HepG2 (cell line): ENCODE data around the gene YEATS4. TPM values are rescaled to one million over a fixed set of nuclear protein-coding genes. Genes with fewer than 3 reads are reported as not detected.

Experiments used
- CAMTA2 ChIP-seq: sonication (generic); formaldehyde crosslinking; IDR thresholded peaks from 2 replicates; pipeline ENCODE4 v1.4.0; 2020; ENCODE audit warnings: mild to moderate bottlenecking, missing genetic modification reagents, borderline replicate concordance
- CENPX ChIP-seq: sonication (generic); formaldehyde crosslinking; IDR thresholded peaks from 2 replicates; pipeline ENCODE4 v1.9.0; 2021; ENCODE audit warnings: mild to moderate bottlenecking, missing genetic modification reagents, moderate library complexity
- ELF1 ChIP-seq: sonication (generic); formaldehyde crosslinking; IDR thresholded peaks from 2 replicates; pipeline ENCODE4 v1.4.0; 2020; ENCODE audit warnings: missing genetic modification reagents
- MAFG ChIP-seq: sonication (generic); formaldehyde crosslinking; IDR thresholded peaks from 2 replicates; pipeline ENCODE4 v1.5.1; 2020; ENCODE audit warnings: mild to moderate bottlenecking, missing genetic modification reagents
- MLX ChIP-seq: IDR thresholded peaks from 2 replicates; pipeline ENCODE4 v1.6.1; 2016
- MXD4 ChIP-seq: IDR thresholded peaks from 2 replicates; pipeline ENCODE4 v1.6.1; 2016; ENCODE audit warnings: mild to moderate bottlenecking, missing biosample characterization, missing genetic modification reagents
- NR2F2 ChIP-seq: IDR thresholded peaks from 2 replicates; pipeline ENCODE4 v1.6.1; 2012; ENCODE audit warnings: low read depth, inconsistent platforms, borderline replicate concordance
- TAF1 ChIP-seq: sonication (generic); formaldehyde crosslinking; IDR thresholded peaks from 2 replicates; pipeline ENCODE4 v1.4.0; 2020; ENCODE audit warnings: missing genetic modification reagents
- ZNF225 ChIP-seq: sonication (generic); formaldehyde crosslinking; IDR thresholded peaks from 2 replicates; pipeline ENCODE4 v1.4.0; 2020; ENCODE audit warnings: mild to moderate bottlenecking, missing genetic modification reagents
- ZNF607 ChIP-seq: sonication (generic); formaldehyde crosslinking; IDR thresholded peaks from 2 replicates; pipeline ENCODE4 v1.5.1; 2020; ENCODE audit warnings: missing genetic modification reagents, mild to moderate bottlenecking, borderline replicate concordance
- ZNF720 ChIP-seq: sonication (generic); formaldehyde crosslinking; IDR thresholded peaks from 2 replicates; pipeline ENCODE4 v1.4.0; 2020; ENCODE audit warnings: missing genetic modification reagents
- ZNF768 ChIP-seq: sonication (generic); formaldehyde crosslinking; IDR thresholded peaks from 2 replicates; pipeline ENCODE4 v1.4.0; 2020; ENCODE audit warnings: missing genetic modification reagents
- ZNF780A ChIP-seq: sonication (generic); formaldehyde crosslinking; IDR thresholded peaks from 2 replicates; pipeline ENCODE4 v1.8.0; 2022; ENCODE audit warnings: mild to moderate bottlenecking, missing genetic modification reagents, moderate library complexity
- ZNF792 ChIP-seq: IDR thresholded peaks from 2 replicates; pipeline ENCODE4 v1.6.1; 2016
- ZNF816 ChIP-seq: sonication (generic); formaldehyde crosslinking; IDR thresholded peaks from 2 replicates; pipeline ENCODE4 v1.8.0; 2022; ENCODE audit warnings: missing genetic modification reagents, mild to moderate bottlenecking, borderline replicate concordance
- ZNF891 ChIP-seq: sonication (generic); formaldehyde crosslinking; IDR thresholded peaks from 2 replicates; pipeline ENCODE4 v1.5.0; 2020; ENCODE audit warnings: mild to moderate bottlenecking, missing genetic modification reagents
- ZZZ3 ChIP-seq: sonication (generic); formaldehyde crosslinking; IDR thresholded peaks from 2 replicates; pipeline ENCODE4 v1.4.0; 2020; ENCODE audit warnings: missing genetic modification reagents, mild to moderate bottlenecking, borderline replicate concordance
- polyA plus RNA-seq, 8 experiments: library from polyadenylated mRNA; depleted of rRNA in 3 of 8; stranded (reverse) in 7 of 8; unstranded in 1 of 8; fragments of >200 nt; fragmentation: Illumina TruSeq in 4 of 8; extraction: Trizol in 4 of 8; gene quantifications; 2 replicates each; pipeline versions ENCODE4 v1.2.1 to v1.2.3, GENCODE V29; 2011 to 2016; ENCODE audit warnings: low read depth in 4 of 8, missing spikeins in 1 of 8, mixed read lengths in 1 of 8; ENCODE audit not compliant: insufficient read depth in 1 of 8
- total RNA-seq, 5 experiments: library from RNA; depleted of rRNA; stranded (reverse); fragments of >200 nt; fragmentation: Illumina TruSeq; extraction: Trizol; gene quantifications; 2 replicates each; pipeline ENCODE4 v1.2.3, GENCODE V29; 2016; ENCODE audit warnings: low read depth in 1 of 5
- TF ChIP-seq, protein P1 (sequence below): IDR thresholded peaks from 2 replicates; pipeline ENCODE4 v1.6.1; 2016; ENCODE audit warnings: low read depth, missing genetic modification reagents, missing compliant biosample characterization
- TF ChIP-seq, protein P2 (sequence below): sonication (generic); formaldehyde crosslinking; IDR thresholded peaks from 2 replicates; pipeline ENCODE4 v1.5.0; 2020; ENCODE audit warnings: missing genetic modification reagents, mild to moderate bottlenecking, borderline replicate concordance
- TF ChIP-seq, protein P3 (sequence below): sonication (generic); formaldehyde crosslinking; IDR thresholded peaks from 2 replicates; pipeline ENCODE4 v1.5.0; 2020; ENCODE audit warnings: mild to moderate bottlenecking, missing genetic modification reagents

Gene YEATS4
- total and polyA plus RNA-seq, 2 of the 13 experiments (the other 11 are each of a cell fraction or from before 2014, with no cell fraction given) = 16.8 to 45.0 TPM

DNA sequence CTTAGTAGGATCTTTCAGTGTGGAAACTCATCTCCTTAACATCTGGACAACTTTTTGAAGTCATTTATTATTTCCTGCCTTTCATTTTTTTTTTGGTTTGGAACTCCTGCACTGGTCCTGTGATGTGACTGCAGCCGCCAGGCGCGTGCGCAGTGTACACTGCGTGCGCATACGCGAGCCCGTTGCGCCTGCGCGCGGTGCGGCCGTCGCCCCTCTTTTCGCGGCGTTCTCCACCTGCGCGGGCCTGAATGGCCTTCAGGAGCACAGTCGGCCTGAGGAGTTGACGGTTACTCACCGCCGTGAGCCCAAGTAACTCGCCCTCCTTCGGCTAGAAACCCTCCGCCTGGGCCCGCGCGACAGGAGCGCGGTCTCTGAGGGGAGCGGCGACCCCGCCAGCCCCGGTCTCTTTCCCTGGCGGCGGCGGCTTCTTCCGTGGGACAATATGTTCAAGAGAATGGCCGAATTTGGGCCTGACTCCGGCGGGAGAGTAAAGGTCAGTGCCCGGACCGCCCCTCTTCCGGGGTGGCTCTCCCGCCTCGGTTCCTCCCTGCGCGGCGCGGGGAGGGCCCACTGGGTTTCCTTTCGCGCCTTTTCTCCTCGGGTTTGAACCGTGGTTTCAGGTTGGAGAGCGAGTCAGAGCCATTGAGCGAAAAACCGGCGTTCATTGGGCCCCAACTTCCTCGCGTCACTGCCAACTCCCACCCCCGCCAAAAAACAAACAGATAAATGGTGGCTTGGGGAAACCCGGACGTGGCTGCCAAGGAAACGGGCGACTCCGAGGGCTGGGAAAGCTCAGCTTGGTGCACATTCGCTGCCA, at the start of gene YEATS4 (continued):
- peak; percentile 67; the same call in 1 of the 2 replicates for TF ChIP-seq ZNF768 (CRISPR knock-in tag)
- TF ChIP-seq, protein P1, sequence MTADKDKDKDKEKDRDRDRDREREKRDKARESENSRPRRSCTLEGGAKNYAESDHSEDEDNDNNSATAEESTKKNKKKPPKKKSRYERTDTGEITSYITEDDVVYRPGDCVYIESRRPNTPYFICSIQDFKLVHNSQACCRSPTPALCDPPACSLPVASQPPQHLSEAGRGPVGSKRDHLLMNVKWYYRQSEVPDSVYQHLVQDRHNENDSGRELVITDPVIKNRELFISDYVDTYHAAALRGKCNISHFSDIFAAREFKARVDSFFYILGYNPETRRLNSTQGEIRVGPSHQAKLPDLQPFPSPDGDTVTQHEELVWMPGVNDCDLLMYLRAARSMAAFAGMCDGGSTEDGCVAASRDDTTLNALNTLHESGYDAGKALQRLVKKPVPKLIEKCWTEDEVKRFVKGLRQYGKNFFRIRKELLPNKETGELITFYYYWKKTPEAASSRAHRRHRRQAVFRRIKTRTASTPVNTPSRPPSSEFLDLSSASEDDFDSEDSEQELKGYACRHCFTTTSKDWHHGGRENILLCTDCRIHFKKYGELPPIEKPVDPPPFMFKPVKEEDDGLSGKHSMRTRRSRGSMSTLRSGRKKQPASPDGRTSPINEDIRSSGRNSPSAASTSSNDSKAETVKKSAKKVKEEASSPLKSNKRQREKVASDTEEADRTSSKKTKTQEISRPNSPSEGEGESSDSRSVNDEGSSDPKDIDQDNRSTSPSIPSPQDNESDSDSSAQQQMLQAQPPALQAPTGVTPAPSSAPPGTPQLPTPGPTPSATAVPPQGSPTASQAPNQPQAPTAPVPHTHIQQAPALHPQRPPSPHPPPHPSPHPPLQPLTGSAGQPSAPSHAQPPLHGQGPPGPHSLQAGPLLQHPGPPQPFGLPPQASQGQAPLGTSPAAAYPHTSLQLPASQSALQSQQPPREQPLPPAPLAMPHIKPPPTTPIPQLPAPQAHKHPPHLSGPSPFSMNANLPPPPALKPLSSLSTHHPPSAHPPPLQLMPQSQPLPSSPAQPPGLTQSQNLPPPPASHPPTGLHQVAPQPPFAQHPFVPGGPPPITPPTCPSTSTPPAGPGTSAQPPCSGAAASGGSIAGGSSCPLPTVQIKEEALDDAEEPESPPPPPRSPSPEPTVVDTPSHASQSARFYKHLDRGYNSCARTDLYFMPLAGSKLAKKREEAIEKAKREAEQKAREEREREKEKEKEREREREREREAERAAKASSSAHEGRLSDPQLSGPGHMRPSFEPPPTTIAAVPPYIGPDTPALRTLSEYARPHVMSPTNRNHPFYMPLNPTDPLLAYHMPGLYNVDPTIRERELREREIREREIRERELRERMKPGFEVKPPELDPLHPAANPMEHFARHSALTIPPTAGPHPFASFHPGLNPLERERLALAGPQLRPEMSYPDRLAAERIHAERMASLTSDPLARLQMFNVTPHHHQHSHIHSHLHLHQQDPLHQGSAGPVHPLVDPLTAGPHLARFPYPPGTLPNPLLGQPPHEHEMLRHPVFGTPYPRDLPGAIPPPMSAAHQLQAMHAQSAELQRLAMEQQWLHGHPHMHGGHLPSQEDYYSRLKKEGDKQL (CRISPR knock-in tag) = no peak; the same call in 1 of the 2 replicates
- peak; percentile 84 for TF ChIP-seq TAF1 (CRISPR knock-in tag)
- TF ChIP-seq NR2F2 = no peak
- TF ChIP-seq ZNF780A (CRISPR knock-in tag) = no peak
- TF ChIP-seq ZNF891 (CRISPR knock-in tag) = peak; percentile 86; the same call in 1 of the 2 replicates
- TF ChIP-seq CAMTA2 (CRISPR knock-in tag) = 0 out of 2 replicates have a peak, but pooled peaks have one; percentile 64
- no peak for TF ChIP-seq CENPX (CRISPR knock-in tag)
- TF ChIP-seq ELF1 (CRISPR knock-in tag) = peak; percentile 84
- TF ChIP-seq MAFG (CRISPR knock-in tag) = no peak
- TF ChIP-seq ZNF720 (CRISPR knock-in tag) = no peak
- peak; percentile 62; the same call in 1 of the 2 replicates for TF ChIP-seq MXD4
- TF ChIP-seq, protein P2, sequence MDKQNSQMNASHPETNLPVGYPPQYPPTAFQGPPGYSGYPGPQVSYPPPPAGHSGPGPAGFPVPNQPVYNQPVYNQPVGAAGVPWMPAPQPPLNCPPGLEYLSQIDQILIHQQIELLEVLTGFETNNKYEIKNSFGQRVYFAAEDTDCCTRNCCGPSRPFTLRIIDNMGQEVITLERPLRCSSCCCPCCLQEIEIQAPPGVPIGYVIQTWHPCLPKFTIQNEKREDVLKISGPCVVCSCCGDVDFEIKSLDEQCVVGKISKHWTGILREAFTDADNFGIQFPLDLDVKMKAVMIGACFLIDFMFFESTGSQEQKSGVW = no peak; the same call in 1 of the 2 replicates
- peak; percentile 60 for TF ChIP-seq ZNF792
- peak; percentile 91; the same call in 1 of the 2 replicates for TF ChIP-seq ZZZ3 (CRISPR knock-in tag)
- TF ChIP-seq MLX = no peak
- peak; percentile 74 for TF ChIP-seq ZNF607 (CRISPR knock-in tag)
- TF ChIP-seq, protein P3, sequence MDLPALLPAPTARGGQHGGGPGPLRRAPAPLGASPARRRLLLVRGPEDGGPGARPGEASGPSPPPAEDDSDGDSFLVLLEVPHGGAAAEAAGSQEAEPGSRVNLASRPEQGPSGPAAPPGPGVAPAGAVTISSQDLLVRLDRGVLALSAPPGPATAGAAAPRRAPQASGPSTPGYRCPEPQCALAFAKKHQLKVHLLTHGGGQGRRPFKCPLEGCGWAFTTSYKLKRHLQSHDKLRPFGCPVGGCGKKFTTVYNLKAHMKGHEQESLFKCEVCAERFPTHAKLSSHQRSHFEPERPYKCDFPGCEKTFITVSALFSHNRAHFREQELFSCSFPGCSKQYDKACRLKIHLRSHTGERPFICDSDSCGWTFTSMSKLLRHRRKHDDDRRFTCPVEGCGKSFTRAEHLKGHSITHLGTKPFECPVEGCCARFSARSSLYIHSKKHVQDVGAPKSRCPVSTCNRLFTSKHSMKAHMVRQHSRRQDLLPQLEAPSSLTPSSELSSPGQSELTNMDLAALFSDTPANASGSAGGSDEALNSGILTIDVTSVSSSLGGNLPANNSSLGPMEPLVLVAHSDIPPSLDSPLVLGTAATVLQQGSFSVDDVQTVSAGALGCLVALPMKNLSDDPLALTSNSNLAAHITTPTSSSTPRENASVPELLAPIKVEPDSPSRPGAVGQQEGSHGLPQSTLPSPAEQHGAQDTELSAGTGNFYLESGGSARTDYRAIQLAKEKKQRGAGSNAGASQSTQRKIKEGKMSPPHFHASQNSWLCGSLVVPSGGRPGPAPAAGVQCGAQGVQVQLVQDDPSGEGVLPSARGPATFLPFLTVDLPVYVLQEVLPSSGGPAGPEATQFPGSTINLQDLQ (CRISPR knock-in tag) = no peak
- no peak for TF ChIP-seq ZNF225
- TF ChIP-seq ZNF816 (CRISPR knock-in tag) = peak; percentile 81; the same call in 1 of the 2 replicates
